NCI-H2081 treated with DMSO at 0.1 percent for 48 hours (cell line): Measurements from ENCODE around the gene OR2AG2.

Experiments
- DNase-seq: peaks from one replicate; lab custom pipeline; 2025; lab: John Stamatoyannopoulos, UW

OR2AG2 gene

GRCh38 chr11:6738590-6738989 lies 33.2 kb downstream of the OR2AG2 start:
- no peak for DNase-seq

- no peak for DNase-seq
Observed at GRCh38 chr11:6737872-6738466, 33.8 kb downstream of the OR2AG2 start.

GRCh38 chr11:6736495-6737121 lies 35.2 kb downstream of the OR2AG2 start:
- DNase-seq: no peak

DNA sequence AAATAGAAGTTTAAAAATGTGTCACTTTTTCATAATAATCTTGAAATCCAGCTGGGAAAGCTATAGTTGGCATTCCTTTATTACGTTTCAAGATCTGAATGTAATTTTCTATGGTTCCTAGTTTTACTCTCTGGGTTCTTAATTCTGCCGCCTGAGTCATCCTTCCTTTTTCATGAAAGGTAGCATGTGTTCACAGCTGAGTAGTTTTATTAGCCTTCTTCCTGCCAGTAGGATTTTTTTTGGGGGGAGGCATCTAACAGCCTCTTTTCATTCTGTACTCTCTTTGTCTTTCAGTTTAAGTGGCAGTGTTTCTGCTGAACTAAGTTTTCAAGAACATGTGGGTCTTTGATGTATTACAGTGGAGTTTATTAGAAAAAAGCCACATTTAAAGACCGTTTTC lies 36.5 kb downstream of the OR2AG2 start:
- no peak for DNase-seq

- DNase-seq: no peak
Observed at GRCh38 chr11:6734616-6735015, 37.2 kb downstream of the OR2AG2 start.

DNA sequence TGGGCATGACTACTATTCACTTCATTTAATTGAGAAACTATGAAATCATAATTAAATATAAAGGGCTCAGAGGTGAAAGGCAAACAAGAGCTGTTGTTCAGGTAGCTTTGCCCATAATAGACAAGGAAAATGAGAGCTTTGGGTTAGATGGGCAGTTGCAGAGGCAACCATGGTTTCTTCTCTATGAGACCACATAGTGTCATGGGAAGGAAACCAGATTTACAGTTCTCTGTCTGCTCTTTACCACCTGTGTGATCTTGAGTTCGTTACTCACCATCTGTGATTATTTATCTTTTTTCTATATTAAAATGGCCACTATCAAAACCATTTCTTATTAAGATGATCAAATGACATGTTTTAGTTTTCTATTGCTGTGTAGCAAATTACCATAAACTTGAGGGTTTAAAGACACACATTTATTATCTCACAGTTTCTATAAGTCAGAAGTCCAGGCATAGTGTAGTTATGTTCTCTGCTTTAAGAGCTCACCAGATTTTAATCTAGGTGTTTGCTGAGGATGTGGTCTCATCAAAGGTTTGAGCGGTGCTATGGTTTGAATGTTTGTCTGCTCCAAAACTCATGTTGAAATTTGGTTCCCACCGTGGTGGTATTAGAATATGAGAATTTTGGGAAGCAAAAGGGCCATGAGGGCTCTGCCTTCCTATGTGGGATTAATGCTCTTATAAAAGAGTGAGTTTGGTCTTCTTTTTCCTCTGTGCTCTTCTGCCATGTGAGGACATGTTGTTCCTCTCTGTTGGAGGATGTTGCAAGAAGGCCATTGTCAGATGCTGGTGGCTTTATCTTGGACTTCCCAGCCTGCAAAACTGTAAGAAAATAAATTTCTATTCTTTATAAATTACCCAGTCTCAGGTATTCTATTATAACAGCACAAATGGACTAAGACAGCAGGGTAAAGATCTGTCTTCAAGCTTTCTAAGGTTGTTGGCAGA lies 38.2 kb downstream of the OR2AG2 start:
- DNase-seq: no peak

- DNase-seq: no peak
Observed at GRCh38 chr11:6727971-6728760, 43.6 kb downstream of the OR2AG2 start.

- DNase-seq: no peak
Observed at GRCh38 chr11:6725386-6725896, 46.3 kb downstream of the OR2AG2 start.

DNA sequence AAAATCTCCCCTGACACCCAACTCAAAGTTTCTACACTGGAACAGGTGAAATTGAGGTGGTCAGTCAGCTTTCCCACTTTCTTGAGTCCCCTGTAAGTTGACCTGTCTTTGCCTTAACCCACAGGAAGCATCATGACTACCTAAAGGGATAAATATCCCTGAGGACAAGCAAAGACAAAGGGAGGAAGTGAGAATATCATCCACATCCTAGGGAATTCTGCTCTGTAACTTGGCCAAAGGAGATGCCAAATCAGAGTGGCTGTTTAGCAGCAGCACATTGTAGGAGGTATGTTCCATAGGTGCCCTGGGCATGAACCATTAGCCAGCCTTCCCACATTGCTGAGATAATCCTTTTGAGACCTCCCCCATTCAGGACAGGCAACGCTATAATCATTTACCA lies 47.8 kb downstream of the OR2AG2 start:
- DNase-seq: no peak

DNA sequence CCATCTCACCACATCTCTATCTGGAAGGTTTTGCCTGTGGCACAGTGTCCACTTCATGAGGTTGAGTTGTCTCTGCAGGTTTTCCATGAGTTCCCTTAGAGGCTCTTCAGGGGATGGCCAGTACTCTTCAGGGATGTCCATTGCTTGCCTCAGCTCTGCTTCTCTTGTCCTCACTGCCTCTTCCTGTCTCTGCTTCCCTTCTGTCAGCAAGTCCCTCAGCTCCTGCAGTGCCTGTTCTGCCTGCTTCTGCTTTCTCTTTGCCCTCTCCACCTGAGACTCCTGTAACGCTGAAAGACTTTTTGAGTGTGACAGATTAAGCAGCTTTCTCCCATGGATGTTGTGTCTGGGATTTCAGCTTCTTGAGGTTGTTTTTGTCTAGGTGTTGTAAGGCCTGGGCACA lies 50.4 kb downstream of the OR2AG2 start:
- no peak for DNase-seq

DNA sequence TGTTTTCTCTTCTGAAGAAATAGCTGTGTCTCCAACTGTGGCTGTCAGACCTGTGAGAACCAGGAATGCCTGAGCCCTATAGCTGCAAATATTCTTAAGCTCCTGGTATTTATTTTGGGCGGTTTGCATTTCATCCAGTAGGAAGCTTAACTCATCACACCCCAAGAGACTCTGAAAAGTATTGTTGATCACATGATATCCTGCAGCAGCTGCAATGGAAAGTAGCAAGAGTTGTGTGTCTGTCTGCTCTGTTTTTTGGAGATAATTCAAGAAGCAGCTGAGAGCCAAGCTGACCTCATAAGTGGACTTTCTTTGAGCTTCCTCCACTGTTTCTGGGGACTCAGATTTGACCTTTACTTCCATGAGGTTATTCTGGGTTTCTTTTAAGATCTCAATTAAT lies 52.2 kb downstream of the OR2AG2 start:
- DNase-seq: no peak

GRCh38 chr11:6717426-6717825 lies 54.4 kb downstream of the OR2AG2 start:
- no peak for DNase-seq
